ENCODE results near the gene FIG4.
A peak's percentile ranks its signal among the peaks of the same experiment; 100 is the strongest.

FIG4 gene

DNA sequence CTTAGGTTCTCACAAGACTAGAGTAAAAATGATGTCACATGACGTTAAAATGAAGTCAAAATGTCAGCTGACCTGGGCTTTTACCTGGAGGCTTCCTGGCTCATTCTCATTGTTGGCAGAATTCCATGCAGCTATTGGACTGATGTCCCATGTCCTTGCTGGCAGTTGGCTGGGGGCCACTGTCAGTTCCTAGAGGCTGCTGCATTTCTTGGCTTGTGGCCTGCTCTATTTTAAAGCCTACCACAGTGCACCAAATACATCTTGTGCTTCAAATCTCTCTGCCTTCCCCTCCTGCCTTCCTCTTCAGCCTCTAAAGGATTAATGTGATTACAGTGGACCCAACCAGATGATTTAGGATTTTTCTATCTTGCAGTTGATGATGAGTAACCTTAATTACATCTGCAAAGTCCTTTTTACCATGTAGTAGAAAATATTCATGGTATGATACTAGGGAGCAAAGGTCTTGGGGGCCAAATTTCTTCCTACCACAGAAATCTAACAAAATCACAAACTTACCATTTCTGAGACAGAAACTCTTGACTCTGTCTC is 81.9 kb downstream of the FIG4 start:
- TF ChIP-seq, protein P1, sequence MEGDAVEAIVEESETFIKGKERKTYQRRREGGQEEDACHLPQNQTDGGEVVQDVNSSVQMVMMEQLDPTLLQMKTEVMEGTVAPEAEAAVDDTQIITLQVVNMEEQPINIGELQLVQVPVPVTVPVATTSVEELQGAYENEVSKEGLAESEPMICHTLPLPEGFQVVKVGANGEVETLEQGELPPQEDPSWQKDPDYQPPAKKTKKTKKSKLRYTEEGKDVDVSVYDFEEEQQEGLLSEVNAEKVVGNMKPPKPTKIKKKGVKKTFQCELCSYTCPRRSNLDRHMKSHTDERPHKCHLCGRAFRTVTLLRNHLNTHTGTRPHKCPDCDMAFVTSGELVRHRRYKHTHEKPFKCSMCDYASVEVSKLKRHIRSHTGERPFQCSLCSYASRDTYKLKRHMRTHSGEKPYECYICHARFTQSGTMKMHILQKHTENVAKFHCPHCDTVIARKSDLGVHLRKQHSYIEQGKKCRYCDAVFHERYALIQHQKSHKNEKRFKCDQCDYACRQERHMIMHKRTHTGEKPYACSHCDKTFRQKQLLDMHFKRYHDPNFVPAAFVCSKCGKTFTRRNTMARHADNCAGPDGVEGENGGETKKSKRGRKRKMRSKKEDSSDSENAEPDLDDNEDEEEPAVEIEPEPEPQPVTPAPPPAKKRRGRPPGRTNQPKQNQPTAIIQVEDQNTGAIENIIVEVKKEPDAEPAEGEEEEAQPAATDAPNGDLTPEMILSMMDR (IDR thresholded peaks at IDR 0.05; ENCODE audit: control insufficient read depth, insufficient read depth, low read depth, low read length, missing control alignments) = no peak
- no peak for DNase-seq (ENCODE audit: low read depth)
- H3K4me3 ChIP-seq (ENCODE audit: control insufficient read depth, low read depth, low read length) = no peak overlapping the region

DNA sequence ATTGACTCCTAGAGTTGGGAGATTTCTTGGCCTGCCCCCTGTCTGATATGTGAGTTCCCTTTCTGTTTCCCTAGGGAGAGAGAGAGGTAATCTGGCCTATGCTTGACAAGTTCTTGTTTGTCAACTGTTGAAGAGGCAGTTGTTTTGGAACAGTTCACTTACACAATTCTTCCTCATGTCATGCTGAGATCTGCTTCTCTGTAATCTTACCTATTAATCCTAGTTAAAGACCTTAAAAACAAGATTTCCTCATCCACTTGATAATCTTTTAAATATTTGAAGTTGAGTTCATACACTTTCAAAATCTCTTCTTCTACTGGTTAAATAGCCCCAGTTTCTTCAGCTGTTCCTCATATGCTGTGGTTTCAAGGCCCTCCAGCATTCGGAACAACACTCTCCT is 89.9 kb downstream of the FIG4 start:
- H3K4me3 ChIP-seq (ENCODE audit: control insufficient read depth, low read depth, low read length) = no peak overlapping the region
- no peak for DNase-seq (ENCODE audit: low read depth)
- TF ChIP-seq, protein P1 (IDR thresholded peaks at IDR 0.05; ENCODE audit: control insufficient read depth, insufficient read depth, low read depth, low read length, missing control alignments) = no peak

DNA sequence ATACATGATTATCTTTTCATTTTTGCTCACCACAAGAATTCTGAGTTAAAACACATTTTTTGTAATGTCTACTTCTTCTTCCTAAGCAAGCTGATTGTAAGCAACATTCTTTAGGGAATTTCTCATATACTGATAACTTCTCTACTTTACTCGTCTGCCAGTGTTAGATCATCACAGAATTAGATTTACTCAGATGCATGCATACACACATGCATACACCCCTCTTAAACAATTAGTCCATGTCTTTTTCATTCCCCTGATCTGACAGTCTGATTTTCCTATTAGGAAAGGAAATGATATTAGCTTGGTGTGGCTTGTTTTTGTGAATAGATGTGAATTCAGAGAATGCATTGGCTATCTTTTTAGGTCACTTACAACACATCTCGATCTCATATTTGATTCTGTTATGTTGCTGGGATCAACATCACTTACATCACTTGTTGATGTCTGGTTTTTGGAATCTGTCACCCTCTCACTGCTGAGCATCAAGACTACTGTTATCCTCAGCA is 91.4 kb downstream of the FIG4 start:
- H3K4me3 ChIP-seq (ENCODE audit: control insufficient read depth, low read depth, low read length) = no peak overlapping the region
- TF ChIP-seq, protein P1 (IDR thresholded peaks at IDR 0.05; ENCODE audit: control insufficient read depth, insufficient read depth, low read depth, low read length, missing control alignments) = no peak
- DNase-seq (ENCODE audit: low read depth) = no peak

DNA sequence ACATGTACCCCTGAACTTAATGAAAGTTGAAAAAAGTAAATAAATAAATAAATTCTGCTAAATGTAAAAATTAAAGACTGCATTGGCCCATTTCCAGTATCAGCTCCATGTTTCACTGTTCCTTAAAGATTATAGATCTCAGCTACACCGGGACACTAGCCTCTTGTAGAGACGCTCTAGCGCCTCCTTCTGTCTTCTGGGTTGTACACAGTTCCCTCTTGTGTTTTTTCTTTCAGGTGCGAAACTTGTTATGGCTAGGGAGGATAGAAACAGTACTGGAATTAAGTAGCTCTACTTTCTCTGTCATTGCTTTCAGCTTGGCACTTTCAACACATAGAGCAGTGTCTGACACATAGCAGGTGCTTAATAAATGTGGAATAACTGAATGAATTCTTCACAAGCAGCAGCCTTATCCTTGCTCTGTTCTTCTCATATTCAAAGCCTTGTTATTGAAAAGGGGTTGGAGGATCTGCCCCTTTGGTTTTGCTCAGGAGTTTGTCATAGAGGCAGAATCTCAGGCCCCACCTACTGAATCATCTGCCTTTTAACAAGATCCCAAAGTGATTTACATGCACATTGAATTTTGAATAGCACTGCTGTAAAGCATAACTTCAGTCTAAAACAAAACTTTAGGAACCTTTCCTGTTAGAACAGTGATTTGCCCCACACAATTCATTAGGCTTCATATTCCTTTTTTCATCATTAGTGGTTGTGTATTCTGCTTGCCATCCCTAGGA is 92.3 kb downstream of the FIG4 start:
- no peak for DNase-seq (ENCODE audit: low read depth)

DNA sequence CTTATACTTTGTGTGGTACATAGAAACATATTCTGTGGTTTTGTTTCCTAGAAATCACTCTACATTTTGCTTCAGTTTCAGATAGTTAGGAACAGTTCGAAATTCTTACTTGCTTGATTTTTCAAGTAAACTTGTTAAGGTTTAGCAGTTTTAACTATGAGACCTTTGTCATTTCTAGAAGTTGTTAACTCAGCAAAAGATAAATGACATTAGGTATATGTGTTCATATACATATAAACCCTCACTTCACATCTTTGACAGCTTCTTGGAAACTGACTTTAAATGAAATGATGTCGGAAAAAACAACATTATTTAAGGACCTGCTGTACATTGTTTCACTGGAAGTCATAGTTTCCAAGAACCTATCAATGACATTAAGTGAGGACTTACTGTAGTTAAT is 96.2 kb downstream of the FIG4 start:
- no peak for DNase-seq (ENCODE audit: low read depth)
- TF ChIP-seq, protein P1 (IDR thresholded peaks at IDR 0.05; ENCODE audit: control insufficient read depth, insufficient read depth, low read depth, low read length, missing control alignments) = no peak
- no peak overlapping the region for H3K4me3 ChIP-seq (ENCODE audit: control insufficient read depth, low read depth, low read length)

More for the DNA sequence above, 92.3 kb downstream of the FIG4 start:
- TF ChIP-seq, protein P1 (IDR thresholded peaks at IDR 0.05; ENCODE audit: control insufficient read depth, insufficient read depth, low read depth, low read length, missing control alignments) = peak; percentile 25
- H3K4me3 ChIP-seq (ENCODE audit: control insufficient read depth, low read depth, low read length) = no peak overlapping the region

DNA sequence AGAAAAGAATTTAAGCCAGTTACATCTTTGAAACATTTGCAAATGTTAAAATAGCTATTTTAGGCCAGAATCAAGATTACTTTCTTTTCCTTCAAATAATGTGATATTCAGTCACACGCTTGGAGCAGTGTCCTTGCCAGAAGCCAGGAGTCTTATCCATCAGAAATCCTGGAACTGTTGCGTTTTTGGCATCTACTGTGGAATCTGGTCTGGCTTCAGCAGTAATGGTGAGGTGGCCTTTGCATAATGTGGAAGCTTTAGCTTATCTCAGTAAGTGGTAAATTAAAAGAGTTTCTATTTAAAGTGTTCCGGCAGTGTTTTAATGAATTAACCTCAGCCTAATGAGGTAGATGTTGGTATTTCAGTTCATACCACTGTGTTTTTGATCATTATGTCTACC is 97.6 kb downstream of the FIG4 start:
- H3K4me3 ChIP-seq (ENCODE audit: control insufficient read depth, low read depth, low read length) = no peak overlapping the region
- DNase-seq (ENCODE audit: low read depth) = no peak
- TF ChIP-seq, protein P1 (IDR thresholded peaks at IDR 0.05; ENCODE audit: control insufficient read depth, insufficient read depth, low read depth, low read length, missing control alignments) = no peak
